GM20000 (cell line): ENCODE results near the gene ENO4.

Experiments
- DNase-seq: peaks from one replicate; pipeline ENCODE4 v3.0.0; 2012; ENCODE audit warnings: low spot score
- CTCF ChIP-seq: IDR thresholded peaks from 2 replicates; pipeline ENCODE4 v1.5.1; 2012; ENCODE audit warnings: mild to moderate bottlenecking, control low read depth; ENCODE audit errors: extremely low read depth, missing control alignments

The ENO4 gene

GRCh38 chr10:116817780-116818343 lies 31.4 kb upstream of the ENO4 start:
- DNase-seq: no peak
- no peak for TF ChIP-seq CTCF

GRCh38 chr10:116819999-116820677 lies 29.2 kb upstream of the ENO4 start:
- no peak for TF ChIP-seq CTCF
- no peak for DNase-seq

GRCh38 chr10:116825901-116826300 lies 23.4 kb upstream of the ENO4 start:
- DNase-seq: no peak
- no peak for TF ChIP-seq CTCF

- TF ChIP-seq CTCF: no peak
- no peak for DNase-seq
Measured at GRCh38 chr10:116826803-116827202, 22.5 kb upstream of the ENO4 start.

GRCh38 chr10:116827214-116827671 lies 22.1 kb upstream of the ENO4 start:
- no peak for DNase-seq
- TF ChIP-seq CTCF: no peak

- DNase-seq: no peak
- no peak for TF ChIP-seq CTCF
Measured at GRCh38 chr10:116828116-116828515, 21.2 kb upstream of the ENO4 start.

GRCh38 chr10:116829711-116830110 lies 19.6 kb upstream of the ENO4 start:
- TF ChIP-seq CTCF: no peak

More at GRCh38 chr10:116829711-116830110, 19.6 kb upstream of the ENO4 start:
- DNase-seq: no peak
